IPS-18c (cell line): ENCODE data around the gene YIF1A.

Source experiments
- H3K4me3 ChIP-seq: 2 replicates; pipeline ENCODE4 v1.7.0; 2013; ENCODE audit warnings: low read depth, mild to moderate bottlenecking, low read length, moderate library complexity; ENCODE audit not compliant: insufficient read depth
- H3K9me3 ChIP-seq: one replicate; pipeline ENCODE4 v1.6.1; 2013; ENCODE audit warnings: mild to moderate bottlenecking, low read length, moderate library complexity; ENCODE audit not compliant: control insufficient read depth, insufficient read depth

Gene YIF1A, protein sequence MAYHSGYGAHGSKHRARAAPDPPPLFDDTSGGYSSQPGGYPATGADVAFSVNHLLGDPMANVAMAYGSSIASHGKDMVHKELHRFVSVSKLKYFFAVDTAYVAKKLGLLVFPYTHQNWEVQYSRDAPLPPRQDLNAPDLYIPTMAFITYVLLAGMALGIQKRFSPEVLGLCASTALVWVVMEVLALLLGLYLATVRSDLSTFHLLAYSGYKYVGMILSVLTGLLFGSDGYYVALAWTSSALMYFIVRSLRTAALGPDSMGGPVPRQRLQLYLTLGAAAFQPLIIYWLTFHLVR

GRCh38 chr11:66288671-66289547, at the start of gene YIF1A:
Gene YIF1A, minus strand, starts transcription at chr11:66289143. Its CDS starts 158 bp downstream, at chr11:66288985.
- peak within 1 kb of the TSS; percentile 81 for H3K4me3 ChIP-seq
- peaks cover 2% of the 10 kb centered on the region for H3K9me3 ChIP-seq

GRCh38 chr11:66337103-66337899, 48.4 kb upstream of the YIF1A start:
- Histone ChIP-seq H3K4me3 (no peak overlapping the region), H3K9me3 (peaks cover 5% of the 10 kb centered on the region)

- peaks cover 5% of the 10 kb centered on the region for H3K9me3 ChIP-seq
- peak within 1 kb of the TSS; percentile 44 for H3K4me3 ChIP-seq
Measured at GRCh38 chr11:66336234-66337102, 47.5 kb upstream of the YIF1A start, which contains the start of gene RIN1. Gene RIN1, minus strand, starts transcription at chr11:66336434. Its CDS starts 32 bp downstream, at chr11:66336402.

DNA sequence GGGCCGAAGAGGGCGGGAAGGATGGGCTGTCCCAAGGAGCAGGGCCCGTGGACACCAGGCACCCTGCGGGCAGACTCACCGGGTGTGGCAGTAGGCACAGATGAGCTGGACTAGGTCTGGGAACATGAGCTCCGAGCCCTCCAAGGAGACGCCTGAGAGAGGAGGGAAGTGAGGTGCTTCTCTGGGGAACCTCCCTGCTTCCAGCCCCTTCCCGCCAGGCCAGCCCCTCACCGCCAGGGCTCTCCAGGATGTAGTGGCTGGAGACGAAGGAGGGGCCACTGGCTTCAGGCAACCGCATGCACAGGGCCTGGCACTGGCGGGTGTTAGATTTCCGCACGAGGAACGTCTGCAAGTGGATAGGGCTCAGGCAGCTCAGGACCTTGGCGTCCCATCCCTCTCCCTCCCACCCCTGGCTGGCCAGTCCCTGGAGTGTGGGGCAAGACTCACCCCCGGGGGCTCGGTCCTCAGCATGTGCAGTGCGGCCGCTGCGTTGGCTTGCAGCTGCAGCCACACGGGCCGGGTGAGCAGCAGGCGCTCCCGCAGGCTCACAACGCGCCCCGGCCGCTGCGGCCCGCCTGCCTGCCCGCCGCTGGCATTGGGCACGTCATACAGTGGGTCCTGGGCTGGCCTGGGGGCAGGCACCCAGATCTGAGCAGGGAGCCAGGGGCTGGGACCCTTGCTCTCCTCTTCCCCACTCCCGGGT, 46.7 kb upstream of the YIF1A start:
- H3K4me3 ChIP-seq = peak overlapping the region; percentile 44
- peaks cover 5% of the 10 kb centered on the region for H3K9me3 ChIP-seq

GRCh38 chr11:66334605-66335442, 45.9 kb upstream of the YIF1A start:
- H3K9me3 ChIP-seq = peaks cover 5% of the 10 kb centered on the region

GRCh38 chr11:66333896-66334604, 45.1 kb upstream of the YIF1A start:
- Histone ChIP-seq H3K4me3 (no peak overlapping the region), H3K9me3 (peaks cover 5% of the 10 kb centered on the region)

More at GRCh38 chr11:66334605-66335442, 45.9 kb upstream of the YIF1A start:
- H3K4me3 ChIP-seq = no peak overlapping the region

GRCh38 chr11:66333220-66333877, 44.4 kb upstream of the YIF1A start:
- H3K9me3 ChIP-seq = peaks cover 5% of the 10 kb centered on the region
- H3K4me3 ChIP-seq = no peak overlapping the region

DNA sequence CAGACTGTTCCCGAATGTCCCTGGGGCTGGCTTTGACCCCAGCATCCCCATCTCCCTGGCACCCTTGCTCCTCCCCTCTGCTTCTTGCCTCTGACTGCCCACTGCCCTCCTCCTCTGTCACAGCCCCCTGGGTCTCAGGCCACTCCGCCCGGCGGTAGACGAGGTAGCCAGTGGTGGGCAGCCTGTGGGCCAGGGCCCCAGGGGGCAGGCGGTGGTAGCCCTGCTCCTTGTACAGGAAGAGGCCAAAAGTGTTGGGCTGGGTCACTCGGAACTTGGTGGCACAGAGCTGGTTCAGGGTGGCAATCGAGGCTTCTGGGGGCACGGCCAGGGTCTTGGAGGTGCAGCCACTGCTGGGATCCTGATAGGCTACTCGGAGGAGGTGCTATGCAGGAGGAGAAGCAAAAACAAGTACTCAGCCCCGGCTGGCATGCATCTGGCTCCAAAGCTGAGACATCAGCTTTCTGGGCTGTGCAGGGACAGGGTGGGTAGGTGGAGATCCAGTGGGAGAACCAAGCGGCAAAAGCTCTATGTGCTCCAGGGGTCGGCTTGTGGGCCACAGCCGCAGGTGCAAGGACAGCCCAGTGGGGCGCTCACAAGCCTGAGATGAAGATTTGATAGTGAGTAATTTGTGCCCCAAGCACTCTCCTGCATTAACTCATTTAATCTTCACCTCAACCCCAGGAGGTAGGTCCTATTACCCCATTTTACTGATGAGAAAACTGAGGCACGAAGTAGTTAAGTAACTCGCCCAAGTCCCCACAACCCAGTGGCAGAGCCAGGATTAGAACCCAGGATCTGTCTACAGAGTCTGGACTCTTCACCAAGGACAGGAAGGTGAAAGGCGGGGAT, 43.7 kb upstream of the YIF1A start:
- H3K4me3 ChIP-seq = no peak overlapping the region
- peaks cover 5% of the 10 kb centered on the region for H3K9me3 ChIP-seq

- H3K9me3 ChIP-seq = peaks cover 5% of the 10 kb centered on the region
- no peak overlapping the region for H3K4me3 ChIP-seq
Measured at GRCh38 chr11:66331542-66332370, 42.8 kb upstream of the YIF1A start.

GRCh38 chr11:66330931-66331330, 42.0 kb upstream of the YIF1A start:
- peaks cover 5% of the 10 kb centered on the region for H3K9me3 ChIP-seq
- no peak overlapping the region for H3K4me3 ChIP-seq

DNA sequence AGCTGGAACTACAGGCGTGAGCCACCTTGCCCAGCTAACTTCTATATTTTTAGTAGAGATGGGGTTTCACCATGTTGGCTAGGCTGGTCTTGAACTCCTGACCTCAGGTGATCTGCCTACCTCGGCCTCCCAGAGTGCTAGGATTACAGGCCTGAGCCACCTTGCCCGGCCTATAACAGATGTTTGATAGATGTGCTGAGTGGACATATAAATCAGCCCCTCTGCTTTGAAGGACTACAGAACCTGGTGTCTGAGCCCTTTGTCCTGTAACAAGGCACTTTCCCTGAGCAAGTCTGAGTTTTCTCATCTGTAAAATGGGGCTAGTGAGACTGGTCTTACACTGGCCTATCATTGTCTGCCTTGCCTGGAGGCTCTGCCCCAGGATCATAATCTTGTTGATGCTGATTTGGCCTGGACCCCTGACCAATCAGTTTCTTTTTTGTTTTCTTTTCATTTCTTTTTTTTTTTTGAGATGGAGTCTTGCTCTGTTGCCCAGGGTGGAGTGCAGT, 40.3 kb upstream of the YIF1A start:
- Histone ChIP-seq H3K9me3 (peaks cover 3% of the 10 kb centered on the region), H3K4me3 (no peak overlapping the region)

GRCh38 chr11:66328302-66329144, 39.6 kb upstream of the YIF1A start:
- Histone ChIP-seq H3K4me3 (no peak overlapping the region), H3K9me3 (peaks cover 3% of the 10 kb centered on the region)
